HG03442 (cell line): Measurements from ENCODE around the gene HPS1.

ENCODE experiments used
- ATAC-seq: cut with Tn5 transposase; IDR thresholded peaks from one replicate; pipeline ENCODE4 v1.9.1; 2021; ENCODE audit warnings: mild to moderate bottlenecking, moderate library complexity; ENCODE audit not compliant: unreplicated experiment

The HPS1 gene

GRCh38 chr10:98415731-98416119 is 31.0 kb downstream of the HPS1 start:
- no peak for ATAC-seq

GRCh38 chr10:98414932-98415730 is 31.6 kb downstream of the HPS1 start, which contains the start of gene PYROXD2:
TSS of gene PYROXD2 (minus strand) at chr10:98415182. CDS start at chr10:98415135, 47 bp downstream.
- peak; percentile 52 for ATAC-seq

GRCh38 chr10:98414578-98414931 is 32.2 kb downstream of the HPS1 start:
- ATAC-seq, result no peak

- no peak for ATAC-seq
These were observed 35.0 kb downstream of the HPS1 start for GRCh38 chr10:98411768-98412167.

GRCh38 chr10:98411166-98411565 is 35.6 kb downstream of the HPS1 start:
- no peak for ATAC-seq

- ATAC-seq, result no peak
These were observed 36.0 kb downstream of the HPS1 start for GRCh38 chr10:98410759-98411158.

GRCh38 chr10:98410135-98410743 is 36.5 kb downstream of the HPS1 start:
- ATAC-seq, result no peak

- no peak for ATAC-seq
These were observed 37.9 kb downstream of the HPS1 start for GRCh38 chr10:98408799-98409198.

- no peak for ATAC-seq
These were observed 38.9 kb downstream of the HPS1 start for GRCh38 chr10:98407744-98408241.

- ATAC-seq, result no peak
These were observed 39.6 kb downstream of the HPS1 start for GRCh38 chr10:98407017-98407743.

GRCh38 chr10:98405422-98405821 is 41.3 kb downstream of the HPS1 start:
- no peak for ATAC-seq

- peak; percentile 39 for ATAC-seq
These were observed 42.0 kb downstream of the HPS1 start for GRCh38 chr10:98404571-98405359.

- no peak for ATAC-seq
These were observed 42.8 kb downstream of the HPS1 start for GRCh38 chr10:98403812-98404504.

- no peak for ATAC-seq
These were observed 43.6 kb downstream of the HPS1 start for GRCh38 chr10:98402931-98403718.

GRCh38 chr10:98402478-98402877 is 44.3 kb downstream of the HPS1 start:
- no peak for ATAC-seq

GRCh38 chr10:98400482-98400881 is 46.3 kb downstream of the HPS1 start:
- ATAC-seq, result no peak

GRCh38 chr10:98399784-98400183 is 47.0 kb downstream of the HPS1 start:
- no peak for ATAC-seq

- ATAC-seq, result no peak
These were observed 49.6 kb downstream of the HPS1 start for GRCh38 chr10:98397089-98397600.
